Stimulated activated naive B cell treated with anti-CD40 and anti-IgM and Interleukin-4, amounts not matched to agents 10 μg/mL and 1 μg/mL and 100 μg/mL, for 72 hours (primary cell): ENCODE measurements around the gene OR11H1.
A peak's percentile ranks its signal among the peaks of the same experiment; 100 is the strongest.
"Not testable (repeated sequence)": the region's sequence is repeated elsewhere in the genome, so short reads cannot be mapped to it uniquely, and the experiment has no call there.

ENCODE experiments used
- ATAC-seq, 2 donors: fragments of 150-1000 bp; cut with Tn5 transposase; replicated peaks; 2 replicates each; pipeline ENCODE4 v1.10.0; 2021; ENCODE audit warnings: moderate library complexity in 1 of 2
- DNase-seq: peaks from one replicate; pipeline ENCODE4 v3.0.0; 2021
- H3K27ac Mint-ChIP-seq: one replicate; pipeline ENCODE4 v1.8.0; 2022; ENCODE audit warnings: mild to moderate bottlenecking, mixed read lengths
- H3K27me3 Mint-ChIP-seq, 2 donors: one replicate each; pipeline ENCODE4 v1.8.0; 2022; ENCODE audit warnings: mixed read lengths in 2 of 2
- H3K36me3 Mint-ChIP-seq, 2 donors: one replicate each; pipeline ENCODE4 v1.8.0; 2022; ENCODE audit warnings: mixed read lengths in 2 of 2, mild to moderate bottlenecking in 1 of 2
- H3K4me1 Mint-ChIP-seq, 2 donors: one replicate each; pipeline ENCODE4 v1.8.0; 2022; ENCODE audit warnings: mixed read lengths in 2 of 2, mild to moderate bottlenecking in 1 of 2
- H3K4me3 Mint-ChIP-seq, 2 donors: one replicate each; pipeline ENCODE4 v1.8.0; 2022; ENCODE audit warnings: mild to moderate bottlenecking in 2 of 2, mixed read lengths in 2 of 2, moderate library complexity in 1 of 2
- H3K9me3 Mint-ChIP-seq, 2 donors: one replicate each; pipeline ENCODE4 v1.8.0; 2022; ENCODE audit warnings: mixed read lengths in 2 of 2, mild to moderate bottlenecking in 1 of 2

Gene OR11H1

GRCh38 chr22:15527892-15528291 is at the start of gene OR11H1:
Gene OR11H1, plus strand, starts transcription at chr22:15528192. Its CDS starts 0 bp downstream, at chr22:15528192.
- not testable (repeated sequence) for H3K27ac Mint-ChIP-seq, H3K36me3 Mint-ChIP-seq, DNase-seq, H3K4me1 Mint-ChIP-seq, H3K4me3 Mint-ChIP-seq, H3K9me3 Mint-ChIP-seq, ATAC-seq, H3K27me3 Mint-ChIP-seq

GRCh38 chr22:15509967-15510366 is 18.0 kb upstream of the OR11H1 start:
- not testable (repeated sequence) for ATAC-seq, H3K36me3 Mint-ChIP-seq, H3K9me3 Mint-ChIP-seq, H3K4me3 Mint-ChIP-seq, H3K4me1 Mint-ChIP-seq, H3K27me3 Mint-ChIP-seq, H3K27ac Mint-ChIP-seq, DNase-seq

- H3K9me3 Mint-ChIP-seq, H3K27me3 Mint-ChIP-seq, H3K4me3 Mint-ChIP-seq, H3K27ac Mint-ChIP-seq, H3K4me1 Mint-ChIP-seq, ATAC-seq, DNase-seq, H3K36me3 Mint-ChIP-seq: not testable (repeated sequence)
Measured at GRCh38 chr22:15515896-15516295, 12.1 kb upstream of the OR11H1 start.

DNA sequence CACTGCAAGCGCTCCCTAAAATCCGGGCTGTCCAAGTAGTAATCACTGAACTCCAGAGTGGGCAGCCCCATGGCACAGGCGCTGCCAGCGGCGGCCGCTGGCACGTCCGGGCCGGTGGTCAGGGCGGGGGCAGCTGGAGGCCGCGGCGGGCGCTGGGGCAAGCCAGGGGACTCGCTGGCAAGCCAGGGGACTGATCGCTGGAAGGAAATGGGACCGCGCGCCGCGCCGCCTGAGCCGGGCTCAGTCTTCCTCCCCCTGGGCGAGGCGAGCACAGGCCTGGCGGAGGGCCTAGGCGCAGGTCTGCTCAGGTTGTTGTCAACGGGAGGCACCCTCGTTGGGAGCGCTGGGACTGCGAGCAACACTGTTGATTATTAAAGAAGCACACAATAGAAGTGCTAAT is 25.8 kb downstream of the OR11H1 start:
- not testable (repeated sequence) for H3K4me1 Mint-ChIP-seq, H3K4me3 Mint-ChIP-seq, H3K27me3 Mint-ChIP-seq, H3K36me3 Mint-ChIP-seq, DNase-seq, H3K27ac Mint-ChIP-seq, H3K9me3 Mint-ChIP-seq
- ATAC-seq: peak; percentile 7 to 29

- not testable (repeated sequence) for H3K4me1 Mint-ChIP-seq, H3K36me3 Mint-ChIP-seq, H3K27ac Mint-ChIP-seq, H3K9me3 Mint-ChIP-seq, ATAC-seq, H3K27me3 Mint-ChIP-seq, H3K4me3 Mint-ChIP-seq, DNase-seq
Measured at GRCh38 chr22:15563461-15563860, 35.5 kb downstream of the OR11H1 start.

DNA sequence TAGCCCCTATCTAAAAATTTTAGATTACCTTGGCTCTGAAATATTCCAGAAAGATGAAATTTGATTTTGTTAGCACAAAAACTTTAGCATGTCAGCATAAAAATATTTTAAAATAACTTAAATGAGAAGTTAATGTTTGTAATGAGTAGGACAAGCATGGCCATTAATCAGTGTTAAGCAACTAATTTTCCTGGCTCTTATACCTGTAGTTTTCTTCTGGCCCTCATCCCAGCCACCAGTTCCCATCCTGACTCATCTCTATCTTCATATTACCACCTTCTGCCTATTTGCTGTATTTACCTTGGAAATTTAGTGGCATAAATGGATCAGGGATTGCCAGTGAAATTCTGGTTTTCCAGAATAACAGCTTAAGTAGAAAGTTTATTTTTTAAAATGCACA is 37.1 kb downstream of the OR11H1 start:
- not testable (repeated sequence) for H3K27me3 Mint-ChIP-seq, H3K4me1 Mint-ChIP-seq, ATAC-seq, H3K9me3 Mint-ChIP-seq, H3K27ac Mint-ChIP-seq, DNase-seq, H3K36me3 Mint-ChIP-seq, H3K4me3 Mint-ChIP-seq
